ENCODE measurements around the gene TRAM1L1. TPM values are rescaled to one million over a fixed set of nuclear protein-coding genes. Genes with fewer than 3 reads are reported as not detected.
A peak's percentile ranks its signal among the peaks of the same experiment; 100 is the strongest.

The TRAM1L1 gene
- total RNA-seq (2016; rRNA removed; fragmentation: Illumina TruSeq; extraction: Trizol) (0.36 and 0.44 TPM in 2 replicates), polyA plus RNA-seq (2011; rRNA removed) (0.16 and 0.18 TPM in 2 replicates), polyA minus RNA-seq (2011; rRNA and poly(A)+ RNA removed; ENCODE audit: low replicate concordance) (0.20 TPM in 1 of 2 replicates, not detected in the other), Bru-seq, nascent RNA (percentile 32 among the genes with signal in this experiment), BruChase-seq, experiment 1, labeled RNA remaining after a 6-hour chase (percentile 38 among the genes with signal in this experiment), BruChase-seq, experiment 2, labeled RNA remaining after a 2-hour chase (percentile 35 among the genes with signal in this experiment)
- total RNA-seq (2016; cell fraction: cytosol; rRNA removed; fragmentation: Illumina TruSeq; extraction: Trizol; ENCODE audit: low read depth) = 0.09 TPM in 1 of 2 replicates, not detected in the other
- 0.54 and 0.58 TPM in 2 replicates for total RNA-seq (2016; cell fraction: insoluble cytoplasmic fraction; rRNA removed; fragmentation: Illumina TruSeq; extraction: Trizol)
- 0.21 and 0.40 TPM in 2 replicates for total RNA-seq (2016; cell fraction: membrane; rRNA removed; fragmentation: Illumina TruSeq; extraction: Trizol)
- 0.37 and 0.53 TPM in 2 replicates for total RNA-seq (2016; cell fraction: nucleus; rRNA removed; fragmentation: Illumina TruSeq; extraction: Trizol)
- polyA plus RNA-seq (2011; cell fraction: cytosol; rRNA removed) = 0.09 and 0.13 TPM in 2 replicates
- 0.10 and 0.17 TPM in 2 replicates for polyA plus RNA-seq (2011; cell fraction: nucleus; rRNA removed)
- polyA plus RNA-seq (2012) = 0.15 and 0.38 TPM in 2 replicates
- 0.09 and 0.15 TPM in 2 replicates for polyA plus RNA-seq (2016; cell fraction: cytosol; fragmentation: Illumina TruSeq; extraction: Trizol; ENCODE audit: low read depth)
- polyA plus RNA-seq (2016; cell fraction: insoluble cytoplasmic fraction; fragmentation: Illumina TruSeq; extraction: Trizol; ENCODE audit: low read depth) = 0.36 and 0.58 TPM in 2 replicates
- 0.08 and 0.38 TPM in 2 replicates for polyA plus RNA-seq (2016; cell fraction: membrane; fragmentation: Illumina TruSeq; extraction: Trizol; ENCODE audit: low read depth)
- polyA plus RNA-seq (2016; cell fraction: nucleus; fragmentation: Illumina TruSeq; extraction: Trizol; ENCODE audit: insufficient read depth, low read depth) = 0.81 and 0.83 TPM in 2 replicates
- polyA minus RNA-seq (2011; cell fraction: cytosol; rRNA and poly(A)+ RNA removed) = not detected in 2 replicates
- polyA minus RNA-seq (2011; cell fraction: nucleus; rRNA and poly(A)+ RNA removed) = 0.26 and 0.50 TPM in 2 replicates
- long read RNA-seq, experiment 1, partial matches to known transcripts = 0 of 1 reads
- long read RNA-seq, experiment 1, other reads (novel, unspliced or antisense) = 0 of 1 reads
- long read RNA-seq, experiment 2, partial matches to known transcripts = 0 of 1 reads
- long read RNA-seq, experiment 2, other reads (novel, unspliced or antisense) = 0 of 1 reads

DNA sequence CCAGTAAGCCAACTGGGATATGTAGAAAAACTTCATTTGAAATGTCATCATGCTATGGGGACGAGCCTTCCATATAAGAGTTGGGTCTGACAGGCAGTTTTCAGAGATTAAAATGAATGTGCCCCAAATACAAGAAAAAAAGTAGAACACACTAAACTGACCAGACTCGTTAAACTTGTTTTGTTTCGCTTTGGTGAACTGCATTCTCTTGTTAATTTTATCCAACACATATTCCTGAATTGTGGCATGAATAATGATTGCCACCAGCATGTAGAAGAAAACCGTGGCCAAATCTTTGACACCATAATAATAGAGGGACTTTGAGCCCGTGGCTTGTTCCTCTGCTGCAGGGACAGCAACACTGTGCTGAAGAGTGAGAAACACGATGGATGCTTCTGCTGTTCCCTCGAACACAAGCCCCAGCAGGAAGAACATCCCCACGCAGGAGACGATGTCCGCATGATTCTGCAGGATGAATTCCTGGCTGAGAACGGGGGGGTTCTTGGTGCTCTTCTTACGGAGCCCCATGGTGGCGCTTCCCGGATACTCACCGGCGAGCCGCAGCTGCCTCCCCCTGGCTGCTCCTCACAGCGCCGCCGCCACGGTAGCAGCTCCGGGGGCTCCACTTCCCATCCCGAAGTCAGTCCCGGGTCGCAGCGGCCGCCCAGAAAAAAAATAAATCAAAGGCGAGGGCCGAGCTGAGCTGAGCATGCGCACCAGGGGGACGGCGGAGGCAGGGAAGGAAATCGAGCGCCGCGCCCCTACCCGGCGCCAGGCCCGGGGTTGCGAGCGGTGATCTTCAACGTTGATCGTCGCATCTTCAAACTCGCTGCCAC, at the start of gene TRAM1L1:
TRAM1L1 (minus strand) TSS at position 711 of the 836 bp plus-strand sequence; CDS start at position 528, 183 bp downstream.
- H2AFZ ChIP-seq (ENCODE audit: low read length) = peak within 1 kb of the TSS; percentile 65
- H4K20me1 ChIP-seq (ENCODE audit: insufficient read depth, low read length) = no peaks in the 10 kb centered on the region
- ChIA-PET CTCF (ENCODE audit: low intra/inter-chr PET ratio, low total read pairs) (no interaction called here), POLR2A (no interaction called here)
- ATAC-seq = peak; percentile 98
- H3K79me2 ChIP-seq (ENCODE audit: insufficient read depth, low read length) = no peaks in the 10 kb centered on the region
- no peaks in the 10 kb centered on the region for H3K27me3 ChIP-seq (ENCODE audit: control insufficient read depth in 1 of 2, insufficient read depth in 2 of 2, low read length in 2 of 2)
- peak; percentile 30 for DNase-seq (ENCODE audit: low spot score)
- H3K4me3 ChIP-seq (replicated peaks in 1 of 3; ENCODE audit: insufficient read depth in 1 of 3, low read depth in 2 of 3, low read length in 3 of 3) = peak within 1 kb of the TSS; percentile 41 to 72 (median 45)
- peak within 1 kb of the TSS; percentile 77 for H3K4me2 ChIP-seq (ENCODE audit: low read depth, low read length)
- in situ Hi-C loops (cut with HindIII; ENCODE audit: extremely low pct_ligation_motif_present, low pct_unique_long_range_greater_than_20kb) (no loop called here), intact Hi-C loops (cut with micrococcal nuclease; ENCODE audit: unreplicated experiment) (no loop called here)
- H3K9ac ChIP-seq (ENCODE audit: insufficient read depth, low read depth, low read length) = peak within 1 kb of the TSS; percentile 31; the same call in 1 of the 2 replicates
- WGBS (ENCODE audit: low lambda C conversion rate) = 9% methylated on average over 33 of the region's 45 CpGs
- H3K9me3 ChIP-seq (ENCODE audit: low read length) = no peaks in the 10 kb centered on the region
- no peaks in the 10 kb centered on the region for H3K36me3 ChIP-seq (replicated peaks in 1 of 2; ENCODE audit: control insufficient read depth in 1 of 2, insufficient read depth in 2 of 2, low read length in 2 of 2)
- H3K27ac ChIP-seq (ENCODE audit: extremely low read length, insufficient read depth, low read length) = no peak within 1 kb of the TSS
- no peak for FAIRE-seq
- BruUV-seq (replicated peaks) = no TSS peak
- H3K4me1 ChIP-seq (ENCODE audit: insufficient read depth, low read length) = peaks cover 6% of the 10 kb centered on the region; the same call in 1 of the 2 replicates
- TF ChIP-seq ZNF501 (CRISPR knock-in tag; IDR thresholded peaks at IDR 0.05) = peak; percentile 47; the same call in 1 of the 2 replicates
- no peak for TF ChIP-seq THAP7 (CRISPR knock-in tag; IDR thresholded peaks at IDR 0.05)
- TF ChIP-seq, protein P1, sequence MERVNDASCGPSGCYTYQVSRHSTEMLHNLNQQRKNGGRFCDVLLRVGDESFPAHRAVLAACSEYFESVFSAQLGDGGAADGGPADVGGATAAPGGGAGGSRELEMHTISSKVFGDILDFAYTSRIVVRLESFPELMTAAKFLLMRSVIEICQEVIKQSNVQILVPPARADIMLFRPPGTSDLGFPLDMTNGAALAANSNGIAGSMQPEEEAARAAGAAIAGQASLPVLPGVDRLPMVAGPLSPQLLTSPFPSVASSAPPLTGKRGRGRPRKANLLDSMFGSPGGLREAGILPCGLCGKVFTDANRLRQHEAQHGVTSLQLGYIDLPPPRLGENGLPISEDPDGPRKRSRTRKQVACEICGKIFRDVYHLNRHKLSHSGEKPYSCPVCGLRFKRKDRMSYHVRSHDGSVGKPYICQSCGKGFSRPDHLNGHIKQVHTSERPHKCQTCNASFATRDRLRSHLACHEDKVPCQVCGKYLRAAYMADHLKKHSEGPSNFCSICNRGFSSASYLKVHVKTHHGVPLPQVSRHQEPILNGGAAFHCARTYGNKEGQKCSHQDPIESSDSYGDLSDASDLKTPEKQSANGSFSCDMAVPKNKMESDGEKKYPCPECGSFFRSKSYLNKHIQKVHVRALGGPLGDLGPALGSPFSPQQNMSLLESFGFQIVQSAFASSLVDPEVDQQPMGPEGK (CRISPR knock-in tag; IDR thresholded peaks at IDR 0.05) = peak; percentile 77
- TF ChIP-seq MXD1 (CRISPR knock-in tag; IDR thresholded peaks at IDR 0.05) = no peak
- TF ChIP-seq RXRB (CRISPR knock-in tag; IDR thresholded peaks at IDR 0.05; ENCODE audit: borderline replicate concordance) = no peak
- TF ChIP-seq ZFX (CRISPR knock-in tag; IDR thresholded peaks at IDR 0.05; ENCODE audit: low read depth) = peak; percentile 50
- no peak for TF ChIP-seq ELF4 (CRISPR knock-in tag; IDR thresholded peaks at IDR 0.05; ENCODE audit: borderline replicate concordance)
- peak; percentile 66 for TF ChIP-seq ZNF687 (CRISPR knock-in tag; IDR thresholded peaks at IDR 0.05)
- peak; percentile 46; the same call in 1 of the 2 replicates for TF ChIP-seq SPEN (CRISPR knock-in tag; IDR thresholded peaks at IDR 0.05; ENCODE audit: low read depth)

All from HepG2 (cell line).